ENCODE results near the gene USP21. TPM values are rescaled to one million over a fixed set of nuclear protein-coding genes. Genes with fewer than 3 reads are reported as not detected.

USP21 gene
- total and polyA plus RNA-seq, 9 of the 15 experiments (the other 6 are each of a cell fraction or from before 2014, with no cell fraction given), result 4.9 to 52.4 (median 21.6) TPM

DNA sequence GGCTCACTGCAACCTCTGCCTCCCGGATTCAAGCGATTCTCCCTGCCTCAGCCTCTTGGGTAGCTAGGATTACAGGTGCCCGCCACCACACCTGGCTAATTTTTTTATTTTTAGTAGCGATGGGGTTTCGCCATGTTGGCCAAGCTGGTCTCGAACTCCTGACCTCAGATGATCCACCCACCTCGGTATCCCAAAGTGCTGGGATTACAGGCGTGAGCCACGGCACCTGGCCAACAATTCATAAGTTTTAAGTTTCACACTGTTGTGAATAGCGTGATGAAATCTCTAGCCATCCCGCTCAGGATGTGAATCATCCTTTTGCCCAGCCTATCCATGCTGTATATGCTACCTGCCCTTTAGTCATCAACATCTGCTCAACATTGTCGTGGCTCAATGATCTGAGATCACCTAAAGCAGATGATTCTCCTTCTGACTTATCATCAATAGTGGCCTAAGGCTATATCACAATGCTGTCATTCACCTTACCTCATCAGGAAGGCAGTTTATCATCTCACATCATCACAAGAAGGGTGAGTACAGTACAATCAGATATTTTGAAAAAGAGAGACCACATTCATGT is 44.1 kb upstream of the USP21 start (continued):
- TF ChIP-seq FOXP1 (CRISPR knock-in tag; IDR thresholded peaks at IDR 0.05) (no peak), ZKSCAN8 (CRISPR knock-in tag; IDR thresholded peaks at IDR 0.05) (no peak), MAFF (IDR thresholded peaks at IDR 0.05; ENCODE audit: low read length) (no peak), TAF1 (IDR thresholded peaks at IDR 0.05; ENCODE audit: control insufficient read depth, extremely low read depth, insufficient read depth, low read length, severe bottlenecking) (no peak), ZNF589 (CRISPR knock-in tag; IDR thresholded peaks at IDR 0.05; ENCODE audit: low read depth) (peak; percentile 83), TCFL5 (CRISPR knock-in tag; conservative IDR thresholded peaks at IDR 0.05) (no peak), SREBF2 (CRISPR knock-in tag; IDR thresholded peaks at IDR 0.05) (no peak), HCFC1 (IDR thresholded peaks at IDR 0.05; ENCODE audit: low read depth, low read length) (no peak), JUND (IDR thresholded peaks at IDR 0.05; ENCODE audit: borderline replicate concordance, low read depth, low read length) (peak; percentile 88), JUND (tag; IDR thresholded peaks at IDR 0.05; ENCODE audit: borderline replicate concordance, low read depth, low read length) (peak; percentile 53; the same call in 1 of the 3 replicates), EP300 (IDR thresholded peaks at IDR 0.05; ENCODE audit: low read length) (peak; percentile 78), SAFB2 (IDR thresholded peaks at IDR 0.05; ENCODE audit: borderline replicate concordance, low read depth, low read length, severe bottlenecking) (no peak), ZZZ3 (IDR thresholded peaks at IDR 0.05) (no peak), HOXB6 (CRISPR knock-in tag; IDR thresholded peaks at IDR 0.05; ENCODE audit: borderline replicate concordance) (no peak), ZNF146 (CRISPR knock-in tag; IDR thresholded peaks at IDR 0.05; ENCODE audit: unreplicated experiment) (no peak), MCM3 (IDR thresholded peaks at IDR 0.05) (no peak), MCM7 (IDR thresholded peaks at IDR 0.05) (no peak)
- TF ChIP-seq, protein P1, sequence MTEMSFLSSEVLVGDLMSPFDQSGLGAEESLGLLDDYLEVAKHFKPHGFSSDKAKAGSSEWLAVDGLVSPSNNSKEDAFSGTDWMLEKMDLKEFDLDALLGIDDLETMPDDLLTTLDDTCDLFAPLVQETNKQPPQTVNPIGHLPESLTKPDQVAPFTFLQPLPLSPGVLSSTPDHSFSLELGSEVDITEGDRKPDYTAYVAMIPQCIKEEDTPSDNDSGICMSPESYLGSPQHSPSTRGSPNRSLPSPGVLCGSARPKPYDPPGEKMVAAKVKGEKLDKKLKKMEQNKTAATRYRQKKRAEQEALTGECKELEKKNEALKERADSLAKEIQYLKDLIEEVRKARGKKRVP (CRISPR knock-in tag; IDR thresholded peaks at IDR 0.05), result peak; percentile 63; the same call in 1 of the 2 replicates
- TF ChIP-seq, protein P2, sequence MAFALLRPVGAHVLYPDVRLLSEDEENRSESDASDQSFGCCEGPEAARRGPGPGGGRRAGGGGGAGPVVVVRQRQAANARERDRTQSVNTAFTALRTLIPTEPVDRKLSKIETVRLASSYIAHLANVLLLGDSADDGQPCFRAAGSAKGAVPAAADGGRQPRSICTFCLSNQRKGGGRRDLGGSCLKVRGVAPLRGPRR (CRISPR knock-in tag; IDR thresholded peaks at IDR 0.05), result no peak
- TF ChIP-seq, protein P3, sequence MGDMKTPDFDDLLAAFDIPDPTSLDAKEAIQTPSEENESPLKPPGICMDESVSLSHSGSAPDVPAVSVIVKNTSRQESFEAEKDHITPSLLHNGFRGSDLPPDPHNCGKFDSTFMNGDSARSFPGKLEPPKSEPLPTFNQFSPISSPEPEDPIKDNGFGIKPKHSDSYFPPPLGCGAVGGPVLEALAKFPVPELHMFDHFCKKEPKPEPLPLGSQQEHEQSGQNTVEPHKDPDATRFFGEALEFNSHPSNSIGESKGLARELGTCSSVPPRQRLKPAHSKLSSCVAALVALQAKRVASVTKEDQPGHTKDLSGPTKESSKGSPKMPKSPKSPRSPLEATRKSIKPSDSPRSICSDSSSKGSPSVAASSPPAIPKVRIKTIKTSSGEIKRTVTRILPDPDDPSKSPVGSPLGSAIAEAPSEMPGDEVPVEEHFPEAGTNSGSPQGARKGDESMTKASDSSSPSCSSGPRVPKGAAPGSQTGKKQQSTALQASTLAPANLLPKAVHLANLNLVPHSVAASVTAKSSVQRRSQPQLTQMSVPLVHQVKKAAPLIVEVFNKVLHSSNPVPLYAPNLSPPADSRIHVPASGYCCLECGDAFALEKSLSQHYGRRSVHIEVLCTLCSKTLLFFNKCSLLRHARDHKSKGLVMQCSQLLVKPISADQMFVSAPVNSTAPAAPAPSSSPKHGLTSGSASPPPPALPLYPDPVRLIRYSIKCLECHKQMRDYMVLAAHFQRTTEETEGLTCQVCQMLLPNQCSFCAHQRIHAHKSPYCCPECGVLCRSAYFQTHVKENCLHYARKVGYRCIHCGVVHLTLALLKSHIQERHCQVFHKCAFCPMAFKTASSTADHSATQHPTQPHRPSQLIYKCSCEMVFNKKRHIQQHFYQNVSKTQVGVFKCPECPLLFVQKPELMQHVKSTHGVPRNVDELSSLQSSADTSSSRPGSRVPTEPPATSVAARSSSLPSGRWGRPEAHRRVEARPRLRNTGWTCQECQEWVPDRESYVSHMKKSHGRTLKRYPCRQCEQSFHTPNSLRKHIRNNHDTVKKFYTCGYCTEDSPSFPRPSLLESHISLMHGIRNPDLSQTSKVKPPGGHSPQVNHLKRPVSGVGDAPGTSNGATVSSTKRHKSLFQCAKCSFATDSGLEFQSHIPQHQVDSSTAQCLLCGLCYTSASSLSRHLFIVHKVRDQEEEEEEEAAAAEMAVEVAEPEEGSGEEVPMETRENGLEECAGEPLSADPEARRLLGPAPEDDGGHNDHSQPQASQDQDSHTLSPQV (IDR thresholded peaks at IDR 0.05), result peak; percentile 48; the same call in 1 of the 2 replicates
- TF ChIP-seq, protein P4, sequence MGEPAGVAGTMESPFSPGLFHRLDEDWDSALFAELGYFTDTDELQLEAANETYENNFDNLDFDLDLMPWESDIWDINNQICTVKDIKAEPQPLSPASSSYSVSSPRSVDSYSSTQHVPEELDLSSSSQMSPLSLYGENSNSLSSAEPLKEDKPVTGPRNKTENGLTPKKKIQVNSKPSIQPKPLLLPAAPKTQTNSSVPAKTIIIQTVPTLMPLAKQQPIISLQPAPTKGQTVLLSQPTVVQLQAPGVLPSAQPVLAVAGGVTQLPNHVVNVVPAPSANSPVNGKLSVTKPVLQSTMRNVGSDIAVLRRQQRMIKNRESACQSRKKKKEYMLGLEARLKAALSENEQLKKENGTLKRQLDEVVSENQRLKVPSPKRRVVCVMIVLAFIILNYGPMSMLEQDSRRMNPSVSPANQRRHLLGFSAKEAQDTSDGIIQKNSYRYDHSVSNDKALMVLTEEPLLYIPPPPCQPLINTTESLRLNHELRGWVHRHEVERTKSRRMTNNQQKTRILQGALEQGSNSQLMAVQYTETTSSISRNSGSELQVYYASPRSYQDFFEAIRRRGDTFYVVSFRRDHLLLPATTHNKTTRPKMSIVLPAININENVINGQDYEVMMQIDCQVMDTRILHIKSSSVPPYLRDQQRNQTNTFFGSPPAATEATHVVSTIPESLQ (CRISPR knock-in tag; IDR thresholded peaks at IDR 0.05), result no peak
